A549 (cell line): ENCODE data around the gene HS3ST5. TPM values are rescaled to one million over a fixed set of nuclear protein-coding genes. Genes with fewer than 3 reads are reported as not detected.

Experiments
- ATAC-seq, 2 experiments: fragments of 200-7000 bp in 1 of 2; fragments of >200 bp in 1 of 2; cut with Nextera tagmentation in 1 of 2; cut with Tn5 transposase in 1 of 2; 3 replicates each; pipeline versions ENCODE4 v1.8.0 to v1.9.1; 2018 to 2020; ENCODE audit warnings: mild to moderate bottlenecking in 1 of 2, moderate library complexity in 1 of 2
- CTCF ChIA-PET: fragments of 300-600 bp; sonication (Branson Sonifier 250); formaldehyde crosslinking; extraction: SDS; loops from one replicate; lab custom pipeline; 2021; ENCODE audit warnings: antibody characterized with exemption, inconsistent platforms; lab: Yijun Ruan, JAX
- POLR2A ChIA-PET: fragments of 350-600 bp; formaldehyde crosslinking; extraction: SDS; loops from one replicate; lab custom pipeline; 2021; ENCODE audit warnings: antibody characterized with exemption, inconsistent platforms; lab: Yijun Ruan, JAX
- DNase-seq, 2 experiments: peaks; one replicate each; pipeline versions ENCODE4 v3.0.0 to v3.0.0-alpha.2; 2011 to 2016; ENCODE audit warnings: low read depth in 1 of 2, low spot score in 1 of 2
- FAIRE-seq: peaks from 2 replicates; lab custom pipeline; 2011; peaks lifted over from hg19 to GRCh38; lab: Jason Lieb, UNC
- H3K27ac ChIP-seq, 2 experiments: fragments of >200 bp; sonication (Bioruptor Twin); formaldehyde crosslinking; 3 replicates each; pipeline ENCODE4 v1.5.1; 2016 to 2017
- H3K4me1 ChIP-seq: fragments of >200 bp; sonication (Bioruptor Twin); formaldehyde crosslinking; 3 replicates; pipeline ENCODE4 v1.6.1; 2016
- H3K4me2 ChIP-seq: fragments of >200 bp; sonication (Bioruptor Twin); formaldehyde crosslinking; 3 replicates; pipeline ENCODE4 v1.6.1; 2016
- H3K4me3 ChIP-seq: fragments of >200 bp; sonication (Bioruptor Twin); formaldehyde crosslinking; 3 replicates; pipeline ENCODE4 v1.5.1; 2016
- H3K9me3 ChIP-seq: fragments of >200 bp; sonication (Bioruptor Twin); formaldehyde crosslinking; 3 replicates; pipeline ENCODE4 v1.6.1; 2016
- BHLHE40 ChIP-seq: IDR thresholded peaks from 2 replicates; pipeline ENCODE4 v1.6.1; 2012; ENCODE audit warnings: low read depth, low read length, inconsistent platforms
- CEBPB ChIP-seq, 2 experiments: fragments of >200 bp in 1 of 2; sonication (Bioruptor Twin) in 1 of 2; formaldehyde crosslinking in 1 of 2; IDR thresholded peaks; 2 replicates each; pipeline ENCODE4 v1.6.1; 2012 to 2016
- CHD2 ChIP-seq: fragments of 150-350 bp; IDR thresholded peaks from 2 replicates; pipeline ENCODE4 v1.6.1; 2014; ENCODE audit warnings: low read length; ENCODE audit not compliant: partially characterized antibody
- EHF ChIP-seq: fragments of 250-450 bp; sonication (Bioruptor Pico); IDR thresholded peaks from 2 replicates; pipeline ENCODE4 v1.5.0; 2020; ENCODE audit warnings: mild to moderate bottlenecking
- ELK1 ChIP-seq: fragments of 150-350 bp; IDR thresholded peaks from 2 replicates; pipeline ENCODE4 v1.6.1; 2014; ENCODE audit warnings: low read depth, mild to moderate bottlenecking, low read length
- EP300 ChIP-seq, 2 experiments: fragments of >200 bp; sonication (Bioruptor Twin); formaldehyde crosslinking; IDR thresholded peaks; 2 replicates in 1 of 2; 3 replicates in 1 of 2; pipeline ENCODE4 v1.6.1; 2016 to 2017
- FOXS1 ChIP-seq: fragments of 250-450 bp; sonication (Bioruptor Pico); IDR thresholded peaks from 2 replicates; pipeline ENCODE4 v1.5.0; 2020; ENCODE audit warnings: mild to moderate bottlenecking, moderate library complexity
- GATA3 ChIP-seq: IDR thresholded peaks from 2 replicates; pipeline ENCODE4 v1.6.1; 2012; ENCODE audit warnings: borderline replicate concordance
- HEYL ChIP-seq: fragments of 250-450 bp; sonication (Bioruptor Pico); IDR thresholded peaks from 2 replicates; pipeline ENCODE4 v1.8.0; 2021; ENCODE audit warnings: mild to moderate bottlenecking, moderate library complexity
- HOXB5 ChIP-seq: fragments of 250-450 bp; sonication (Bioruptor Pico); IDR thresholded peaks from 2 replicates; pipeline ENCODE4 v1.5.0; 2020; ENCODE audit warnings: mild to moderate bottlenecking, moderate library complexity
- JUN ChIP-seq, 2 experiments: fragments of >200 bp; sonication (Bioruptor Twin); formaldehyde crosslinking; IDR thresholded peaks; 2 replicates in 1 of 2; 3 replicates in 1 of 2; pipeline ENCODE4 v1.6.1; 2016 to 2017
- KDM1A ChIP-seq: fragments of 200-600 bp; sonication (generic); IDR thresholded peaks from 2 replicates; pipeline ENCODE4 v1.6.1; 2016; ENCODE audit warnings: low read depth, mild to moderate bottlenecking
- KDM5A ChIP-seq: fragments of 200-600 bp; sonication (generic); IDR thresholded peaks from 2 replicates; pipeline ENCODE4 v1.6.1; 2016; ENCODE audit warnings: antibody characterized with exemption, mild to moderate bottlenecking
- MYC ChIP-seq: IDR thresholded peaks from 2 replicates; pipeline ENCODE4 v1.6.1; 2012; ENCODE audit warnings: mild to moderate bottlenecking, inconsistent platforms, low read length, improper control_type of control experiment, borderline replicate concordance
- NPAS2 ChIP-seq: fragments of 250-450 bp; sonication (Bioruptor Pico); IDR thresholded peaks from 2 replicates; pipeline ENCODE4 v1.8.0; 2022; ENCODE audit warnings: mild to moderate bottlenecking, moderate library complexity, borderline replicate concordance
- PBX3 ChIP-seq: IDR thresholded peaks from 2 replicates; pipeline ENCODE4 v1.6.1; 2012
- POLR2A ChIP-seq: IDR thresholded peaks from 2 replicates; pipeline ENCODE4 v1.6.1; 2012; ENCODE audit warnings: mild to moderate bottlenecking, low read length
- POLR2AphosphoS2 ChIP-seq: conservative IDR thresholded peaks from 2 replicates; pipeline ENCODE4 v1.6.1; 2012; ENCODE audit warnings: low read length, improper control_type of control experiment, inconsistent platforms
- RAD21 ChIP-seq, 2 experiments: fragments of >200 bp in 1 of 2; sonication (Bioruptor Twin) in 1 of 2; formaldehyde crosslinking in 1 of 2; IDR thresholded peaks in 1 of 2; conservative IDR thresholded peaks in 1 of 2; 2 replicates in 1 of 2; 3 replicates in 1 of 2; pipeline ENCODE4 v1.6.1; 2012 to 2018; ENCODE audit warnings: inconsistent platforms in 1 of 2
- RCOR1 ChIP-seq: fragments of 150-350 bp; IDR thresholded peaks from 2 replicates; pipeline ENCODE4 v1.6.1; 2014; ENCODE audit warnings: antibody characterized with exemption, low read length, low read depth
- TP53 ChIP-seq: fragments of 250-450 bp; sonication (Bioruptor Pico); IDR thresholded peaks from 2 replicates; pipeline ENCODE4 v1.5.0; 2021; ENCODE audit warnings: mild to moderate bottlenecking, moderate library complexity
- ZC3H11A ChIP-seq: fragments of 450-650 bp; IDR thresholded peaks from 2 replicates; pipeline ENCODE4 v1.6.1; 2014; ENCODE audit warnings: antibody characterized with exemption, mild to moderate bottlenecking
- ZFP36 ChIP-seq: fragments of 450-650 bp; IDR thresholded peaks from 2 replicates; pipeline ENCODE4 v1.6.1; 2014; ENCODE audit warnings: borderline replicate concordance; ENCODE audit not compliant: partially characterized antibody
- ZNF302 ChIP-seq: fragments of 250-450 bp; sonication (Bioruptor Pico); IDR thresholded peaks from 2 replicates; pipeline ENCODE4 v1.9.0; 2021; ENCODE audit warnings: inconsistent platforms, mild to moderate bottlenecking, moderate library complexity
- WGBS: methylation state at CpG from one replicate; pipeline ENCODE4 v1.1.6; 2017; ENCODE audit errors: missing lambda C conversion rate; 5-methylcytosine and 5-hydroxymethylcytosine counted together
- polyA plus RNA-seq, 4 experiments: library from polyadenylated mRNA; depleted of rRNA in 3 of 4; stranded (reverse); fragments of >200 nt; fragmentation: RNase III in 1 of 4; extraction: RNeasy Plus Mini Kit Qiagen cat#74134 plus additional on column Dnase treatment in 1 of 4; gene quantifications; 2 replicates in 3 of 4; 3 replicates in 1 of 4; pipeline ENCODE4 v1.2.3, GENCODE V29; 2011 to 2017
- TF ChIP-seq, protein P1 (sequence below): IDR thresholded peaks from 2 replicates; pipeline ENCODE4 v1.6.1; 2012

HS3ST5 gene
- polyA plus RNA-seq, 2 of the 4 experiments (the other 2 are of a cell fraction) = not detected

- Histone ChIP-seq H3K9me3 (no peaks in the 10 kb centered on the region), H3K4me1 (no peaks in the 10 kb centered on the region), H3K27ac (no peak overlapping the region), H3K4me3 (no peak overlapping the region), H3K4me2 (no peak overlapping the region)
- ChIA-PET POLR2A (no interaction called here), CTCF (no interaction called here)
- DNase-seq (no peak), FAIRE-seq (no peak), ATAC-seq (no peak)
- TF ChIP-seq JUN (IDR thresholded peaks at IDR 0.05) (no peak), NPAS2 (CRISPR knock-in tag) (no peak), KDM1A (no peak), CEBPB (IDR thresholded peaks at IDR 0.05) (no peak), CHD2 (no peak), POLR2A (no peak)
- WGBS = 13% methylated on average over 1 of the region's 1 CpG
Measured at GRCh38 chr6:114158411-114158810, 184.4 kb downstream of the HS3ST5 start.

GRCh38 chr6:114157848-114158247, 185.0 kb downstream of the HS3ST5 start:
- 0% methylated on average over 2 of the region's 2 CpGs for WGBS
- Histone ChIP-seq H3K4me3 (no peak overlapping the region), H3K9me3 (no peaks in the 10 kb centered on the region), H3K27ac (no peak overlapping the region), H3K4me2 (no peak overlapping the region), H3K4me1 (no peaks in the 10 kb centered on the region)
- TF ChIP-seq EHF (CRISPR knock-in tag) (no peak), CEBPB (IDR thresholded peaks at IDR 0.05) (no peak), PBX3 (no peak), POLR2AphosphoS2 (no peak), TP53 (CRISPR knock-in tag) (no peak), HEYL (no peak), FOXS1 (CRISPR knock-in tag) (no peak), BHLHE40 (no peak), ZFP36 (no peak), KDM5A (no peak), CHD2 (no peak), GATA3 (no peak), HOXB5 (CRISPR knock-in tag) (no peak)
- POLR2A ChIA-PET = no interaction called here
- CTCF ChIA-PET = no interaction called here
- DNase-seq (no peak), ATAC-seq (no peak), FAIRE-seq (no peak)

DNA sequence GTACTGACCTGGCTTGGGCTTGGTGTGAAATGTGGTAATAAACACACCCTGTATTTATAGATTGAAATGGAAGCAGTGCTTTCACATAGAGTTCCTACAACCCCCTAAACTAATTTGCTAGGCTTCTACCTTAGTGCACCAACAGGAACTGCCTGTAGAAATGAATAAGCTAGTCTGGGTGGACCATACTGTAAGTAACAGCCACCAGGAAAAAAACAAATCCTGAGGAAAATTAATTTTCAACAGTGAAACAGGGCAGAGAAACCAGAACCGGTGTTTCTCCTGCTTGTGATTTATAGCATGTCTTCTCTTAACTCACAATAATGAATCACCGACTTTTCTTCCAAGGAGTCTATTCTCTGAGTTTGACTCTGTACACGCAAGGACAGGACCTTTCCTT, 187.1 kb downstream of the HS3ST5 start:
- Histone ChIP-seq H3K4me2 (no peak overlapping the region), H3K9me3 (no peaks in the 10 kb centered on the region), H3K4me1 (no peaks in the 10 kb centered on the region), H3K27ac (no peak overlapping the region), H3K4me3 (no peak overlapping the region)
- TF ChIP-seq MYC (no peak), RAD21 (conservative IDR thresholded peaks at IDR 0.05 in 1 of 2, IDR thresholded peaks at IDR 0.05 in 1 of 2) (no peak), ZNF302 (CRISPR knock-in tag) (no peak), KDM5A (no peak), ZC3H11A (no peak), EP300 (IDR thresholded peaks at IDR 0.05) (no peak), KDM1A (no peak), RCOR1 (no peak), PBX3 (no peak), NPAS2 (CRISPR knock-in tag) (no peak), ELK1 (no peak)
- TF ChIP-seq, protein P1, sequence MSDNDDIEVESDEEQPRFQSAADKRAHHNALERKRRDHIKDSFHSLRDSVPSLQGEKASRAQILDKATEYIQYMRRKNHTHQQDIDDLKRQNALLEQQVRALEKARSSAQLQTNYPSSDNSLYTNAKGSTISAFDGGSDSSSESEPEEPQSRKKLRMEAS = no peak
- no peak for FAIRE-seq
- POLR2A ChIA-PET = no interaction called here
- CTCF ChIA-PET = no interaction called here
- WGBS = 25% methylated on average over 3 of the region's 3 CpGs
- ATAC-seq = no peak
- no peak for DNase-seq
